Large intestine (tissue), 3 donors: ENCODE data around the gene HDLBP. TPM values are rescaled to one million over a fixed set of nuclear protein-coding genes. Genes with fewer than 3 reads are reported as not detected.
"Not testable (repeated sequence)": the region's sequence is repeated elsewhere in the genome, so short reads cannot be mapped to it uniquely, and the experiment has no call there.

ENCODE experiments used
- DNase-seq, 2 donors: peaks; one replicate each; pipeline versions ENCODE4 v3.0.0 to v3.0.0-alpha.2; 2013
- H3K27ac ChIP-seq: one replicate; pipeline ENCODE4 v1.5.1; 2013; ENCODE audit warnings: low read length
- H3K27me3 ChIP-seq: 2 replicates; pipeline ENCODE4 v1.6.1; 2013; ENCODE audit warnings: low read length; ENCODE audit not compliant: control insufficient read depth, insufficient read depth
- H3K36me3 ChIP-seq: 2 replicates; pipeline ENCODE4 v1.6.1; 2013; ENCODE audit warnings: low read length; ENCODE audit not compliant: control insufficient read depth, insufficient read depth
- H3K4me1 ChIP-seq: one replicate; pipeline ENCODE4 v1.6.1; 2013; ENCODE audit warnings: low read length; ENCODE audit not compliant: control insufficient read depth, insufficient read depth
- H3K4me3 ChIP-seq: one replicate; pipeline ENCODE4 v1.5.1; 2013; ENCODE audit warnings: low read length
- H3K9me3 ChIP-seq: one replicate; pipeline ENCODE4 v1.6.1; 2013; ENCODE audit warnings: mild to moderate bottlenecking, low read depth, low read length, moderate library complexity; ENCODE audit not compliant: control insufficient read depth
- WGBS: methylation state at CpG from one replicate; pipeline ENCODE4 v1.1.5; 2013; ENCODE audit warnings: low lambda C conversion rate; ENCODE audit not compliant: insufficient coverage; 5-methylcytosine and 5-hydroxymethylcytosine counted together
- polyA plus RNA-seq: library from polyadenylated mRNA; unstranded; fragments of 120-200 nt; gene quantifications from one replicate; pipeline ENCODE4 v1.2.1, GENCODE V29; 2013

HDLBP gene
- polyA plus RNA-seq, 1 donor = 390 TPM

- H3K9me3 ChIP-seq, DNase-seq, H3K27ac ChIP-seq, H3K27me3 ChIP-seq, H3K4me3 ChIP-seq, H3K4me1 ChIP-seq: not testable (repeated sequence)
- WGBS = no CpG with 5 or more reads among the region's 7 CpGs
- H3K36me3 ChIP-seq = peaks cover 11% of the 10 kb centered on the region
Measured at GRCh38 chr2:241293378-241293797, 22.1 kb downstream of the HDLBP start.

- Histone ChIP-seq H3K27ac (no peak overlapping the region), H3K4me3 (no peak overlapping the region), H3K27me3 (no peaks in the 10 kb centered on the region), H3K9me3 (no peaks in the 10 kb centered on the region), H3K36me3 (peaks cover 4% of the 10 kb centered on the region), H3K4me1 (no peaks in the 10 kb centered on the region)
- WGBS = 50% methylated on average over 1 of the region's 6 CpGs
- DNase-seq = no peak
Measured at GRCh38 chr2:241291977-241292376, 23.5 kb downstream of the HDLBP start.

- no peak overlapping the region for H3K27ac ChIP-seq
- WGBS = no CpG with 5 or more reads among the region's 6 CpGs
- no peak for DNase-seq
Measured at GRCh38 chr2:241291153-241291552, 24.3 kb downstream of the HDLBP start.

GRCh38 chr2:241289597-241289996, 25.9 kb downstream of the HDLBP start:
- Histone ChIP-seq H3K27ac (no peak overlapping the region), H3K36me3 (no peaks in the 10 kb centered on the region), H3K9me3 (no peaks in the 10 kb centered on the region), H3K27me3 (no peaks in the 10 kb centered on the region), H3K4me1 (no peaks in the 10 kb centered on the region), H3K4me3 (no peak overlapping the region)
- 57% methylated on average over 2 of the region's 3 CpGs for WGBS
- DNase-seq = no peak

More at GRCh38 chr2:241291153-241291552, 24.3 kb downstream of the HDLBP start:
- Histone ChIP-seq H3K4me3 (no peak overlapping the region), H3K9me3 (no peaks in the 10 kb centered on the region), H3K27me3 (no peaks in the 10 kb centered on the region), H3K36me3 (no peaks in the 10 kb centered on the region), H3K4me1 (no peaks in the 10 kb centered on the region)

GRCh38 chr2:241289053-241289452, 26.4 kb downstream of the HDLBP start:
- Histone ChIP-seq H3K4me3 (no peak overlapping the region), H3K36me3 (no peaks in the 10 kb centered on the region), H3K9me3 (no peaks in the 10 kb centered on the region), H3K27ac (no peak overlapping the region), H3K27me3 (no peaks in the 10 kb centered on the region), H3K4me1 (no peaks in the 10 kb centered on the region)
- DNase-seq = no peak
- WGBS = 80% methylated on average over 1 of the region's 4 CpGs

- DNase-seq = no peak
- Histone ChIP-seq H3K4me1 (no peaks in the 10 kb centered on the region), H3K36me3 (no peaks in the 10 kb centered on the region), H3K9me3 (no peaks in the 10 kb centered on the region), H3K27me3 (no peaks in the 10 kb centered on the region), H3K27ac (no peak overlapping the region), H3K4me3 (no peak overlapping the region)
- WGBS = no CpG with 5 or more reads among the region's 3 CpGs
Measured at GRCh38 chr2:241288324-241288888, 27.1 kb downstream of the HDLBP start.

- H3K27me3 ChIP-seq = no peaks in the 10 kb centered on the region
- 100% methylated on average over 3 of the region's 9 CpGs for WGBS
- H3K36me3 ChIP-seq = no peaks in the 10 kb centered on the region
- no peaks in the 10 kb centered on the region for H3K4me1 ChIP-seq
- DNase-seq = no peak
- no peak overlapping the region for H3K4me3 ChIP-seq
- H3K9me3 ChIP-seq = no peaks in the 10 kb centered on the region
- H3K27ac ChIP-seq = no peak overlapping the region
Measured at GRCh38 chr2:241286348-241287090, 29.0 kb downstream of the HDLBP start.

GRCh38 chr2:241285596-241285995, 29.9 kb downstream of the HDLBP start:
- no peaks in the 10 kb centered on the region for H3K27me3 ChIP-seq
- no peaks in the 10 kb centered on the region for H3K4me1 ChIP-seq
- DNase-seq = no peak
- H3K27ac ChIP-seq = no peak overlapping the region
- H3K9me3 ChIP-seq = no peaks in the 10 kb centered on the region
- WGBS = no CpG with 5 or more reads among the region's 1 CpG
- H3K4me3 ChIP-seq = no peak overlapping the region
- no peaks in the 10 kb centered on the region for H3K36me3 ChIP-seq

- Histone ChIP-seq H3K4me3 (no peak overlapping the region), H3K27ac (no peak overlapping the region), H3K36me3 (no peaks in the 10 kb centered on the region), H3K27me3 (no peaks in the 10 kb centered on the region), H3K4me1 (no peaks in the 10 kb centered on the region), H3K9me3 (no peaks in the 10 kb centered on the region)
- 60% methylated on average over 1 of the region's 5 CpGs for WGBS
- DNase-seq = no peak
Measured at GRCh38 chr2:241282555-241282954, 32.9 kb downstream of the HDLBP start.

- no peak for DNase-seq
- Histone ChIP-seq H3K4me3 (no peak overlapping the region), H3K9me3 (no peaks in the 10 kb centered on the region), H3K27me3 (no peaks in the 10 kb centered on the region), H3K4me1 (no peaks in the 10 kb centered on the region), H3K36me3 (no peaks in the 10 kb centered on the region), H3K27ac (no peak overlapping the region)
- WGBS = 94% methylated on average over 3 of the region's 4 CpGs
Measured at GRCh38 chr2:241280291-241280690, 35.2 kb downstream of the HDLBP start.

GRCh38 chr2:241279828-241280227, 35.6 kb downstream of the HDLBP start:
- no CpG with 5 or more reads among the region's 3 CpGs for WGBS

More at GRCh38 chr2:241279828-241280227, 35.6 kb downstream of the HDLBP start:
- no peaks in the 10 kb centered on the region for H3K9me3 ChIP-seq
- H3K27ac ChIP-seq = no peak overlapping the region
- no peaks in the 10 kb centered on the region for H3K27me3 ChIP-seq
- H3K4me1 ChIP-seq = no peaks in the 10 kb centered on the region
- no peak overlapping the region for H3K4me3 ChIP-seq
- no peak for DNase-seq
- H3K36me3 ChIP-seq = no peaks in the 10 kb centered on the region
